Right atrium auricular region (tissue), 2 donors: Measurements from ENCODE around the gene CCDC197. TPM values are rescaled to one million over a fixed set of nuclear protein-coding genes. Genes with fewer than 3 reads are reported as not detected.
A peak's percentile ranks its signal among the peaks of the same experiment; 100 is the strongest.

Experiments used
- DNase-seq: peaks from one replicate; pipeline ENCODE4 v3.0.0-alpha.2; 2019; ENCODE audit warnings: low spot score
- H3K27ac ChIP-seq, 2 donors: fragments of 200-600 bp; sonication (generic); 1 replicate in 1 of 2; 2 replicates in 1 of 2; pipeline ENCODE4 v1.5.1; 2016 to 2019
- H3K27me3 ChIP-seq, 2 donors: fragments of 200-600 bp; sonication (generic); one replicate each; pipeline versions ENCODE4 v1.5.1 to v1.6.0; 2017 to 2019
- H3K36me3 ChIP-seq: fragments of 200-600 bp; sonication (generic); one replicate; pipeline ENCODE4 v1.5.1; 2016
- H3K4me1 ChIP-seq, 2 donors: fragments of 200-600 bp; sonication (generic); one replicate each; pipeline versions ENCODE4 v1.5.1 to v1.6.0; 2017 to 2019
- H3K4me3 ChIP-seq, 2 donors: fragments of 200-600 bp; sonication (generic); 1 replicate in 1 of 2; 2 replicates in 1 of 2; pipeline ENCODE4 v1.5.1; 2017 to 2019; ENCODE audit warnings: mild to moderate bottlenecking in 1 of 2, moderate library complexity in 1 of 2
- H3K9me3 ChIP-seq, 2 donors: fragments of 200-600 bp; sonication (generic); one replicate each; pipeline ENCODE4 v1.5.1; 2019
- total RNA-seq, 2 donors: library from RNA; depleted of rRNA; stranded (reverse); fragments of >200 nt; gene quantifications; one replicate each; pipeline ENCODE4 v1.1.0, GENCODE V29; 2016
- TF ChIP-seq, protein P1 (sequence below), 2 donors: fragments of 200-600 bp; sonication (generic); IDR thresholded peaks; one replicate each; pipeline ENCODE4 v1.5.1; 2019; ENCODE audit warnings: antibody characterized with exemption in 2 of 2

CCDC197 gene
- total RNA-seq, 2 donors from 2014 or later = not detected

GRCh38 chr14:94030571-94030970 lies 33.5 kb downstream of the CCDC197 start:
- TF ChIP-seq, protein P1, sequence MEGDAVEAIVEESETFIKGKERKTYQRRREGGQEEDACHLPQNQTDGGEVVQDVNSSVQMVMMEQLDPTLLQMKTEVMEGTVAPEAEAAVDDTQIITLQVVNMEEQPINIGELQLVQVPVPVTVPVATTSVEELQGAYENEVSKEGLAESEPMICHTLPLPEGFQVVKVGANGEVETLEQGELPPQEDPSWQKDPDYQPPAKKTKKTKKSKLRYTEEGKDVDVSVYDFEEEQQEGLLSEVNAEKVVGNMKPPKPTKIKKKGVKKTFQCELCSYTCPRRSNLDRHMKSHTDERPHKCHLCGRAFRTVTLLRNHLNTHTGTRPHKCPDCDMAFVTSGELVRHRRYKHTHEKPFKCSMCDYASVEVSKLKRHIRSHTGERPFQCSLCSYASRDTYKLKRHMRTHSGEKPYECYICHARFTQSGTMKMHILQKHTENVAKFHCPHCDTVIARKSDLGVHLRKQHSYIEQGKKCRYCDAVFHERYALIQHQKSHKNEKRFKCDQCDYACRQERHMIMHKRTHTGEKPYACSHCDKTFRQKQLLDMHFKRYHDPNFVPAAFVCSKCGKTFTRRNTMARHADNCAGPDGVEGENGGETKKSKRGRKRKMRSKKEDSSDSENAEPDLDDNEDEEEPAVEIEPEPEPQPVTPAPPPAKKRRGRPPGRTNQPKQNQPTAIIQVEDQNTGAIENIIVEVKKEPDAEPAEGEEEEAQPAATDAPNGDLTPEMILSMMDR (IDR thresholded peaks at IDR 0.05) = no peak
- Histone ChIP-seq H3K9me3 (no peaks in the 10 kb centered on the region), H3K36me3 (no peaks in the 10 kb centered on the region), H3K4me3 (no peak overlapping the region), H3K27ac (no peak overlapping the region), H3K4me1 (peaks cover 0 to 9% of the 10 kb centered on the region in 2 donors), H3K27me3 (no peaks in the 10 kb centered on the region)
- no peak for DNase-seq

DNA sequence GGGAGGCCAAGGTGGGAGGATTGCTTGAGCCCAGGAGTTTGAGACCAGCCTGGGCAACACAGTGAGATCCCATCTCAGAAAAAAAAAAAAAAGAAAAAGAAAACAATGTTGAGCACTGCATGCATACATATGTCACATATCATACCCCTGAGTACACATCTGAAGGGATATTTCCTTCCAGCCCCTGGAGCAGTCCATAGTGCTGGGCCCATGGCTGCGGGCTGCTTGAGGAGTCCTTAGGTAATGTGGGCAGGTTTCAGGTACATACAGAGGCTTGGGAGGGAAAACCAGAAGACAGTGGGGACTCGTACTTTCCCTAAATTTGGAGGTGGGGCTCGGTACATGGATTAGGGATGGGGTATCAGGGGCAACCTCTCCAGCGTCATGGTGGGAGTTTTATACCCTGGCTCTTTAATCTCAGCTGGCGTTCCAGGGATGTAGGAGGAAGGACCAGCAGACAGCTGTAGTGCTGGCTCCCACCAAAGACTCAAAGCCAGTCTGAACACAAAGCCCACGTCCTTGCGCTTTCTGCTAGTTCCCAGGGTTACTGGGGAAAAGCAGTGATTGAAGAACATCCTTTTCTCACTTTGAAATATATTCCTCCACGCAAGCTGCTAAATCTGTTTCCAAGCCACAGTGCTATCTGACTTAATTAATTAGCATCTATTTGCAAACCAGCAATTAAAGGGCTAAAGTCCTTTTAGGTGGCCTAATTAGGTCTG lies 34.2 kb downstream of the CCDC197 start:
- TF ChIP-seq, protein P1 (IDR thresholded peaks at IDR 0.05) = no peak

DNA sequence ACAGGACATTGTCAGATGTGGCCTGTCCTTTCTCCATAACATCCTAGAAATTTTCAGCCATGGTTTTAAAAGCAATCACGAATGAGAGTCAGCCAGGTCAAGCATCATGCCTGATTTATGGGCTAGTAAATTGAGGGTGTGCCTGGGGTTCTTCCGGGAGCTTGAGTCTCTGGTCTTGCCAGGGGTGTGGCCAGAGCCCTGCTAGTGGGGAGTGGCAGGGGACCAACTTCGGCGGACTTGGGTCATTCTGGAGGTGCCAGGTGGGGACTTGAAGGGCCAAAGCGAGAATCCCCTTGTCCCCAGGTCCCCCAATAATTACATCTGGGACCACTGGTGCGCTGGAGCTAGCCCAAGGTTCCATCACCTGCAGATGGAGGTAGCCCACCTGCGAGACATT lies 34.8 kb downstream of the CCDC197 start:
- Histone ChIP-seq H3K36me3 (no peaks in the 10 kb centered on the region), H3K4me3 (no peak overlapping the region), H3K9me3 (no peaks in the 10 kb centered on the region), H3K27ac (no peak overlapping the region), H3K27me3 (no peaks in the 10 kb centered on the region), H3K4me1 (peaks cover 0 to 15% of the 10 kb centered on the region in 2 donors)
- no peak for DNase-seq
- TF ChIP-seq, protein P1 (IDR thresholded peaks at IDR 0.05) = no peak

More for the DNA sequence above, 34.2 kb downstream of the CCDC197 start:
- no peak overlapping the region for H3K27ac ChIP-seq
- DNase-seq = no peak
- no peaks in the 10 kb centered on the region for H3K36me3 ChIP-seq
- H3K27me3 ChIP-seq = no peaks in the 10 kb centered on the region
- no peaks in the 10 kb centered on the region for H3K9me3 ChIP-seq
- H3K4me3 ChIP-seq = no peak overlapping the region
- peaks cover 0 to 15% of the 10 kb centered on the region in 2 donors for H3K4me1 ChIP-seq

DNA sequence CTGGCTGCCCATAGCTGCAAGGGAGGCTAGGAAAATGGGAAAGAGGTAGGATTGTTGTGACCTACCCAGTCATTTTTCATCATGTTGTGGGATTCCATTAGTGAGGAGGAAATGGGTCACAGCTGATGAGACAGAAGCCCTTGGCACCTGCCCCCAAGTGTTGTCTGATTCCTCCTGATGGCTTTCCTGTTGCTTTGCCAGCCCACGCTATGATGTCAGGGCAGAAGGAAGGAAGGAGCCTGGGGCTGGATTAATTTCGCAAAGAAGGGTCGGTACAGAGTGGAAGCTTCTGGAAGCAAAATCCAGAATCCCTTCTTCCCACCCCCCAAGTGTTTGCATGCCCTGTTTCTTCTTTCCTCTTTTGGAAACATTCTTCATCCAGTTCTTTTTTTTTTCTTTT lies 37.8 kb downstream of the CCDC197 start:
- DNase-seq = no peak
- H3K27me3 ChIP-seq = no peaks in the 10 kb centered on the region
- no peaks in the 10 kb centered on the region for H3K9me3 ChIP-seq
- no peak overlapping the region for H3K4me3 ChIP-seq
- H3K36me3 ChIP-seq = no peaks in the 10 kb centered on the region
- TF ChIP-seq, protein P1 (IDR thresholded peaks at IDR 0.05) = no peak
- H3K27ac ChIP-seq = no peak overlapping the region
- H3K4me1 ChIP-seq = peaks cover 0 to 14% of the 10 kb centered on the region in 2 donors

GRCh38 chr14:94036313-94037167 lies 39.4 kb downstream of the CCDC197 start:
- H3K9me3 ChIP-seq = no peaks in the 10 kb centered on the region
- DNase-seq = peak; percentile 81
- TF ChIP-seq, protein P1 (IDR thresholded peaks at IDR 0.05) = peak; percentile 69 to 88
- no peak overlapping the region for H3K27ac ChIP-seq
- no peaks in the 10 kb centered on the region for H3K36me3 ChIP-seq
- H3K4me3 ChIP-seq = no peak overlapping the region
- no peaks in the 10 kb centered on the region for H3K27me3 ChIP-seq
- peaks cover 0 to 17% of the 10 kb centered on the region in 2 donors for H3K4me1 ChIP-seq
